GM12864 (cell line): ENCODE results near the gene CIITA.

Experiments used
- DNase-seq: peaks from one replicate; pipeline ENCODE4 v3.0.0-alpha.2; 2011; ENCODE audit warnings: low read depth
- H3K4me3 ChIP-seq: 2 replicates; pipeline ENCODE4 v1.5.1; 2011; ENCODE audit warnings: mild to moderate bottlenecking, low read depth, low read length, control low read depth
- TF ChIP-seq, protein P1 (sequence below): IDR thresholded peaks from 2 replicates; pipeline ENCODE4 v1.5.1; 2011; ENCODE audit warnings: low read depth, mild to moderate bottlenecking, moderate library complexity, low read length, control low read depth, inconsistent platforms; ENCODE audit errors: missing control alignments

CIITA gene

DNA sequence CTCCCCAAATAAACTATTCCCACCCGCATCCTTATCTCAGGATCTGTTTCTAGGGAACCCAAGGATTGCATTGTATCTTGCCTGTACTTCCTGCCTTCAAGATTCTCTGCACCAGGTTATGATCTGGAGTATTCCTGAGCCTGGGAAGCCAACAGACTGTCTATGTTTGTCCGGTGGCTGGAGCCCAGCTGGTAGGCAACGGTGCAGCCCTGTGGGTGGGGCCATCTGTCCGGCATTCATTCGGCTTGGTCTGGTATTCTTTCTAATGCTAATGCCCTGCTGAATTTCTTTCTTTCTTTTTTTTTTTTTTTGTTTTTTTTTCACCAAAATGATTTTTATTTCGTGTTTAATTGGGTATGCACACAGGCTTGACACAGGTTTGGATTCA is 37.7 kb upstream of the CIITA start:
- H3K4me3 ChIP-seq: no peak overlapping the region
- DNase-seq: no peak
- TF ChIP-seq, protein P1, sequence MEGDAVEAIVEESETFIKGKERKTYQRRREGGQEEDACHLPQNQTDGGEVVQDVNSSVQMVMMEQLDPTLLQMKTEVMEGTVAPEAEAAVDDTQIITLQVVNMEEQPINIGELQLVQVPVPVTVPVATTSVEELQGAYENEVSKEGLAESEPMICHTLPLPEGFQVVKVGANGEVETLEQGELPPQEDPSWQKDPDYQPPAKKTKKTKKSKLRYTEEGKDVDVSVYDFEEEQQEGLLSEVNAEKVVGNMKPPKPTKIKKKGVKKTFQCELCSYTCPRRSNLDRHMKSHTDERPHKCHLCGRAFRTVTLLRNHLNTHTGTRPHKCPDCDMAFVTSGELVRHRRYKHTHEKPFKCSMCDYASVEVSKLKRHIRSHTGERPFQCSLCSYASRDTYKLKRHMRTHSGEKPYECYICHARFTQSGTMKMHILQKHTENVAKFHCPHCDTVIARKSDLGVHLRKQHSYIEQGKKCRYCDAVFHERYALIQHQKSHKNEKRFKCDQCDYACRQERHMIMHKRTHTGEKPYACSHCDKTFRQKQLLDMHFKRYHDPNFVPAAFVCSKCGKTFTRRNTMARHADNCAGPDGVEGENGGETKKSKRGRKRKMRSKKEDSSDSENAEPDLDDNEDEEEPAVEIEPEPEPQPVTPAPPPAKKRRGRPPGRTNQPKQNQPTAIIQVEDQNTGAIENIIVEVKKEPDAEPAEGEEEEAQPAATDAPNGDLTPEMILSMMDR: no peak

GRCh38 chr16:10840703-10841102 is 36.3 kb upstream of the CIITA start:
- no peak overlapping the region for H3K4me3 ChIP-seq
- no peak for DNase-seq
- TF ChIP-seq, protein P1: no peak

GRCh38 chr16:10846213-10846998 is 30.6 kb upstream of the CIITA start:
- no peak for DNase-seq
- no peak overlapping the region for H3K4me3 ChIP-seq
- TF ChIP-seq, protein P1: no peak

- DNase-seq: no peak
- H3K4me3 ChIP-seq: no peak overlapping the region
- TF ChIP-seq, protein P1: no peak
Measured at GRCh38 chr16:10847176-10847575, 29.8 kb upstream of the CIITA start.

DNA sequence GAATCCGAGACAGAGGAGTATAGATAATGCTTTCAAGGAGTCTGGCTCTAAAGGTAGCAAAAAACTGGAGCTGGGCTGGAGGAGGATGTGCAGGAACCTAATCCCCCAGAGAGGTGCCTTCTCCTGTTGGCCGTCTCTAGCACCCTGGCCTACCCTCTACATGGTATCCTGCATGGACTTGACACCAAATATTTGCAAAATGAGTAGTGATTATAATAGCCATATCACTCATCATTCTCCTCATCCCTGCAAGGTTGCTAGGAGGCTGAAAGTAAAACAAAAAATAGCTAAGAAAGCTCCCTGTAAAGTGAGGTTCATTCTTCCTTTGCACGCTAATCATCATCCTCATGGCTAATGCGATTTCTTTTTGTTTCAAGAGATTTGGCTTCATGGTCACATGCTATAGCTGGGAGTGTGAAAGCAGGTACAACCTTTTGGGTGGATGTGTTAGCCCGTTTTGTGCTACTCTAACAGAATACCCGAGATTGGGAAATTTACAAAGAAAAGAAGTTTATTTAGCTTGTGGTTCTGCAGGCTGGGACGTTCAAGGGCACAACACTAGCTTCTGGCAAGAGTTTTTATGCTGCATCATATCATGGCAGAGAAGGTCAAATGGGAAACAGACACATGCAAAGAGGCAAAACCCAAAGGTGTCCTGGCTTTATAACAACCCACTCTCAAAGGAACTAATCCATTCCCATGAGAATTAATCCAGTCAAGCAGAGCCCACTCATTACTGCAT is 27.1 kb upstream of the CIITA start:
- no peak overlapping the region for H3K4me3 ChIP-seq
- DNase-seq: no peak
- TF ChIP-seq, protein P1: no peak

DNA sequence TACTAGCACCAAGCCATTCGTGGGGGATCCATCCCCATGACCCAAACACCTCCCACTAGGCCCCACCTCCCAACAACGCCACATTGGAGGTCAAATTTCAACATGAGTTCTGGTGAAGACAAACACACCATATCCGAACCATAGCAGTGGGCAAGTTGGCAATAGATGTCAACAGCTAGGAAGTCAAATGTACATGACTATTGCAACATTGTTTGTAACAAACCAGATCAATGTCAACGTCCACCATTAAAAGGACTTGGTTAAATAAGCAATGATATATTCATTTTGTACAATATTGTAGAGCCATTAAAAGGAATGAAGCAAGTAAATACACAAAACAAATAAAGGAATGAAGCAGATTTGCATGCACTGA is 26.5 kb upstream of the CIITA start:
- TF ChIP-seq, protein P1: no peak
- no peak for DNase-seq
- no peak overlapping the region for H3K4me3 ChIP-seq
